ENCODE data around the gene EXOC7. TPM values are rescaled to one million over a fixed set of nuclear protein-coding genes. Genes with fewer than 3 reads are reported as not detected.

EXOC7 gene
- total RNA-seq: 121 and 166 TPM in 2 replicates
- 134 and 167 TPM in 2 replicates for polyA plus RNA-seq

GRCh38 chr17:76103274-76104139 lies at the start of gene EXOC7:
Gene EXOC7, minus strand, starts transcription at chr17:76103787. Its CDS starts 95 bp downstream, at chr17:76103692.
- H3K27ac ChIP-seq: peak within 1 kb of the TSS; percentile 79
- no peak for TF ChIP-seq CTCF (IDR thresholded peaks at IDR 0.05; ENCODE audit: low read depth, low read length)
- no peaks in the 10 kb centered on the region for H3K27me3 ChIP-seq
- peak; percentile 92 to 97 for DNase-seq (ENCODE audit: low read depth in 1 of 2, low spot score in 1 of 2)
- peak within 1 kb of the TSS; percentile 64 for H3K4me3 ChIP-seq
- peaks cover 23% of the 10 kb centered on the region for H3K36me3 ChIP-seq
- H3K4me1 ChIP-seq (ENCODE audit: low read depth): peaks cover 5% of the 10 kb centered on the region
- H3K9me3 ChIP-seq (ENCODE audit: low read depth): no peaks in the 10 kb centered on the region

GRCh38 chr17:76153202-76153601 lies 49.6 kb upstream of the EXOC7 start:
- DNase-seq (ENCODE audit: low read depth in 1 of 2, low spot score in 1 of 2): no peak

GRCh38 chr17:76152591-76152990 lies 49.0 kb upstream of the EXOC7 start:
- H3K4me1 ChIP-seq (ENCODE audit: low read depth): no peaks in the 10 kb centered on the region
- no peaks in the 10 kb centered on the region for H3K9me3 ChIP-seq (ENCODE audit: low read depth)
- H3K27me3 ChIP-seq: no peaks in the 10 kb centered on the region
- no peaks in the 10 kb centered on the region for H3K36me3 ChIP-seq
- no peak overlapping the region for H3K27ac ChIP-seq
- no peak for DNase-seq (ENCODE audit: low read depth in 1 of 2, low spot score in 1 of 2)
- H3K4me3 ChIP-seq: no peak overlapping the region
- no peak for TF ChIP-seq CTCF (IDR thresholded peaks at IDR 0.05; ENCODE audit: low read depth, low read length)

More at GRCh38 chr17:76153202-76153601, 49.6 kb upstream of the EXOC7 start:
- Histone ChIP-seq H3K9me3 (ENCODE audit: low read depth) (no peaks in the 10 kb centered on the region), H3K27ac (no peak overlapping the region), H3K4me3 (no peak overlapping the region), H3K4me1 (ENCODE audit: low read depth) (no peaks in the 10 kb centered on the region), H3K27me3 (no peaks in the 10 kb centered on the region), H3K36me3 (no peaks in the 10 kb centered on the region)
- no peak for TF ChIP-seq CTCF (IDR thresholded peaks at IDR 0.05; ENCODE audit: low read depth, low read length)

- no peak overlapping the region for H3K4me3 ChIP-seq
- no peak for TF ChIP-seq CTCF (IDR thresholded peaks at IDR 0.05; ENCODE audit: low read depth, low read length)
- H3K36me3 ChIP-seq: no peaks in the 10 kb centered on the region
- H3K27me3 ChIP-seq: no peaks in the 10 kb centered on the region
- no peaks in the 10 kb centered on the region for H3K9me3 ChIP-seq (ENCODE audit: low read depth)
- DNase-seq (ENCODE audit: low read depth in 1 of 2, low spot score in 1 of 2): no peak
- no peak overlapping the region for H3K27ac ChIP-seq
- H3K4me1 ChIP-seq (ENCODE audit: low read depth): no peaks in the 10 kb centered on the region
Observed at GRCh38 chr17:76151896-76152454, 48.4 kb upstream of the EXOC7 start.

- Histone ChIP-seq H3K27me3 (no peaks in the 10 kb centered on the region), H3K4me3 (no peak overlapping the region), H3K9me3 (ENCODE audit: low read depth) (no peaks in the 10 kb centered on the region), H3K4me1 (ENCODE audit: low read depth) (no peaks in the 10 kb centered on the region), H3K27ac (no peak overlapping the region), H3K36me3 (no peaks in the 10 kb centered on the region)
- no peak for TF ChIP-seq CTCF (IDR thresholded peaks at IDR 0.05; ENCODE audit: low read depth, low read length)
- DNase-seq (ENCODE audit: low read depth in 1 of 2, low spot score in 1 of 2): no peak
Observed at GRCh38 chr17:76150712-76151622, 47.4 kb upstream of the EXOC7 start.
